IPS-18c (cell line): ENCODE data around the gene NHP2.

Source experiments
- H3K4me3 ChIP-seq: 2 replicates; pipeline ENCODE4 v1.7.0; 2013; ENCODE audit warnings: low read depth, mild to moderate bottlenecking, low read length, moderate library complexity; ENCODE audit not compliant: insufficient read depth
- H3K9me3 ChIP-seq: one replicate; pipeline ENCODE4 v1.6.1; 2013; ENCODE audit warnings: mild to moderate bottlenecking, low read length, moderate library complexity; ENCODE audit not compliant: control insufficient read depth, insufficient read depth

NHP2 gene

DNA sequence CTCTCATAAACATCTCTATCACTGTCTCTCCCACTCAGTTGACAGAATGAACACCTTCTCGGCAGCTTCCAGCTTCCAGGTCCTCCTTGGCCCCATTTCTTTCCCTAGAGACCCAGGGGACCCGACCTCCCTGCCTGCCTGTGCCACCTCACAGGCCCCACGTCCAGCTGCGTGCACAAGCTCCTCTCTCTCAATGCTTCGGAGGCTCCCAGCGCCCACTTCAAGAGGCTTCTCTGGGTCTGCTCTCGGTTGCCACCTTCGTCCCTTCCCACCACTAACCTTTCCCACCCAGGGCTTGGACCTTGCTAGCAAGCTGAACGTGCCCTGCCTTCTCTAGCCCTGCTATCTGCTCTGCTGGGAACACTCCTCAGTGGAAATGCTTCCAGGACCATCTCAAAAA is 43.2 kb downstream of the NHP2 start:
- Histone ChIP-seq H3K4me3 (no peak overlapping the region), H3K9me3 (no peaks in the 10 kb centered on the region)

DNA sequence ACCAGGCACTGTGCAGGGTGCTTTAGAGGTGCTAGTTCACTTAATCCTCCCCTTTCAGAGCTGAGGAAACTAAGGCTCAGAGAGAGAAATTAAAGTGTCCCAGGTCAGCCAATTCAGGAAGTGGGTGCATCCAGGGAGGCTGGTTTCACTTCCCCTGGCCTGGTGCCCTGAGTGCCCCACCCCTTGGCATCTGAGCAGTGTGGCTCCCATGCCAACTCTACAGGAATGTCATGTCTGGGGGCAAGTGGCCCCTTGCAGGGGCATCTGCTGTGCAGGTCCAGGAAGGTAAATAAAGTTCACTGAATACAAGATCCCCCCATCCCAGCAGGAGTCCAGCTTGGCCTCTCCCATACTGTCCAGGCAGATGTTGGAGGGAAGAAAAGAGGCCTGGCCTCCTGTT is 44.7 kb downstream of the NHP2 start:
- H3K4me3 ChIP-seq: no peak overlapping the region
- H3K9me3 ChIP-seq: no peaks in the 10 kb centered on the region

DNA sequence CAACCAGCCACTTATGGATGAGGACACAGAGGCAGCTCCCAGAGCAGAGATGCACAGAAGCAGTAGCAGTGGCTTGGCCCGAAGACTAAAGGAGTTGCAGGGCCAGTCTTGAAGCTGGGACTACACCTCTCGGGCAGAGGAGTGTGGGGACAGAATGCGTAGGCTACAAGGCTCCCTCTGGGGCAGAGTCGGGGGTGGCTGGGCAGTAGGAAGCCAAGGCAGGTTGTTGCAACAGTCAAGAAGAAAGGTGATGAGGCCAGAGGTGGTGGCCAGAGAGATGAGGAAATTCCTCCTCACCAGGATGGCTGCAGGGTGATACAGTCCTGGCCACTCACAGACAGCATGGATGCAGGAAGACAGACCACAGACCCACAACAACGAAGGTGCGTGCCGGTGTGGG is 45.2 kb downstream of the NHP2 start:
- Histone ChIP-seq H3K9me3 (no peaks in the 10 kb centered on the region), H3K4me3 (no peak overlapping the region)

DNA sequence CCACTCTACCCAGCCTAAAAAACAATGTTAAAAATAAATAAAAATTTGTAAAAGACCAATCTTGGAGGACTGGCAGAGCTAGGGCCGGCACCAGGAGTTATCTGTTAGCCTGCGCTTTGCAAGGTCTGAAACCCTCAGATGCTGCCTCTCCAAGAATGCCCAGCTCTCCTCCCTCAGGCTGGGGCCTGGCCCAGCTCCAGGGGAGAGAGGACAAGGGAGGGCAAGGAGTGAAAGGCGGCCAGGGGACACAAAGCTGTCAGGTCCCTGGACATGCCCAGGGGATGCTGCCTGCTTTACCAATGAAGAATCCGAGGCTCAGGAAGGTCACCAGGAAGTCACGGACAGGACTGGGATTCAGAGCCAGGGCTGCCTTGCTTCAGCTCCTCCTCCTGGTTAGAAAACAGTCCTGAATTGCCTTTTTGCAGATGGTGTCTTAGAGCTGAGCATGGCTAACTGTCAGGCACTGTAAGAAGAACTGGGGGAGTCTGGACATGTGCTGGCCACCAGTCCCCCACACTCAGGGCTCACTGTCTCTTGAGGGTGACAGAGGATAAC is 45.9 kb downstream of the NHP2 start:
- no peaks in the 10 kb centered on the region for H3K9me3 ChIP-seq
- no peak overlapping the region for H3K4me3 ChIP-seq

DNA sequence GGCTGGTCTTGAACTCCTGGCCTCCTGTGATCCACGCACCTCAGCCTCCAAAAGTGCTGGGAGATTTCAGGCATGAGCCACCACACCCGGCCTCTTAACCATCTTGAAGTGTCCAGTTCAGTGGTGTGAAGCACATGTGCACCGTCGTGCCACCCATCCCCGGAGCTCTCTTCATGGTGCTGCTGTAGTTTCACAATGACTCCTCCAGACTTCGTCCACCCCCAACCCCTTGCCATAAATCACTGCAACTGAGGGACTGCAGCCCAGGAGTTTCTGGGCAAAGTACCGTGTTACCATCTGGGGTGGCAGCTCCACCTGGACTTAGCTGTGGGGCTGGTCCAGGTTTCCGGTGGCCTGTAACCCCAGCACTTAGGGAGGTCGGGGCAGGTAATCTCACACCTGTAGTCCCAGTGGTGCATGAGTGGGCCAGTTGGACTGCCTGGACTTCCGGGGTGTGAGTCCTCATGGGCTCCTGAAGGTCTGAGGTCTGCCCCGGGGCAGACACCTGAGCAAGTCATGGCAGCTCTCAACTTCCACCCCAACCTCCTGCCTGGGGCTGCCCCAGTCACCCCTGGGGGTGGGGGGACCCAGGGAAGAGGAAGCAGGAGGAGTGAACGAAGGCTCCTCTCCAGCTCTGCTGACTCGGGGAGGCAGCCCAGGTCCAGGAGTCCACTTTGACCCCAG is 47.0 kb downstream of the NHP2 start:
- Histone ChIP-seq H3K4me3 (no peak overlapping the region), H3K9me3 (no peaks in the 10 kb centered on the region)

DNA sequence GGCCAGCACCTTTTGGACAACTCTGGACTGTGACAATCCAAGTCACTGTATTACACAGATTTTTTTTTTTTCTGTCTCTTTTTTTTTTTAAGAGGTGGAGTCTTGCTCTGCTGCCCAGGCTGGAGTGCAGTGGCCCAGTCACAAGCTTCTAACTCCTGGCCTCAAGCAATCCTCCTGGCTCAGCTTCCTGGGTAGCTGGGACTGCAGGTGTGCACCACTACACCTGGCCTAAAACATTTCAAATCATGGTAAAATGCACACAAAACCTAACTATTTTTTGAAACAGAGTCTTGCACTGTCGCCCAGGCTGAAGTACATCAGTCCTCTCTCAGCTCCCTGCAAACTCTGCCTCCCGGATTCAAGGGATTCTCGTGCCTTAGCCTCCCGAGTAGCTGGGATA is 47.6 kb downstream of the NHP2 start:
- Histone ChIP-seq H3K9me3 (no peaks in the 10 kb centered on the region), H3K4me3 (no peak overlapping the region)

DNA sequence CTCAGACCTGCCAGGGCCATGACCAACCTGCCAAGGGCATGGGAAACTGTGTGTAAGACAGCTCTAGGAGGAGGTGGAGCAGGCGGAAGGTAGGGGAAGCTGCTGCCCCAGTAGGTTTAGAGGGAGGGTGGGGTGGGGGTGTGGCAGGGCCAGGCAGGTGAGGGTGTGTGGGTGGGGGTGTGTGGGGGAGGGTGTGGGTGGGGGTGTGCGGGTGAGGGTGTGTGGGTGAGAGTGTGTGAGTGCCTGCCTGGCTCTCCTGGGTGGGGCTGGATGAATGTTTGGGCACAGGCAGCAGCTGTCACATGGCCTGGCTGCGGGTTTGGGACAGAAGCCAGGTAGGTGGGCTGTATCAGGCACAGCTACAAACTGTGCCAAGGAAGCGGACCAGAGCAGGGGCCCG is 49.2 kb downstream of the NHP2 start:
- H3K9me3 ChIP-seq: no peaks in the 10 kb centered on the region
- H3K4me3 ChIP-seq: no peak overlapping the region

DNA sequence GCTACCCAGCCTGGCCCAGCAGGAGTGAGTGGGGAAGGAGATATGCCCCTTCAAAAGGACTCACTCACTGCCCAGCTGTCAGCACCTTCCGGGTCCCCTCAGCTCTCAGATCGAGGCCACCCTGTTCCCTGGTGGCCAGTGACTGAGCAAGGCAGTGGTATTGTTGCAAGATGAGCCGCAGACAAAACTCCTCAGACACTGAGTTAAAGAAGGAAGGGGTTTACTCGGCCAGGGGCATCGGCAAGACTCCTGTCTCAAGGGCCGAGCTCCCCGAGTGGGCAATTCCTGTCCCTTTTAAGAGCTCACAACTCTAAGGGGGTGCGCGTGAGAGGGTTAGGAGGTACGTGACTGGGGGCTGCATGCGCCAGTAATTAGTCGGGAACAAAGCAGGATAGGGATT is 50.1 kb downstream of the NHP2 start:
- no peak overlapping the region for H3K4me3 ChIP-seq

More for the DNA sequence above, 50.1 kb downstream of the NHP2 start:
- no peaks in the 10 kb centered on the region for H3K9me3 ChIP-seq
